Fibroblast of lung (primary cell): ENCODE results near the gene BACH1.

Experiments used
- CTCF ChIP-seq, 2 donors: IDR thresholded peaks in 1 of 2; conservative IDR thresholded peaks in 1 of 2; 1 replicate in 1 of 2; 2 replicates in 1 of 2; pipeline ENCODE4 v1.5.1; 2011 to 2012; ENCODE audit warnings: low read length in 2 of 2, control low read depth in 1 of 2, inconsistent platforms in 1 of 2, low read depth in 1 of 2, mild to moderate bottlenecking in 1 of 2
- EZH2 ChIP-seq: IDR thresholded peaks from 2 replicates; pipeline ENCODE4 v1.5.1; 2012; ENCODE audit warnings: low read length, control low read depth, mild to moderate bottlenecking; ENCODE audit errors: missing control alignments

- TF ChIP-seq EZH2 = no peak
- TF ChIP-seq CTCF (conservative IDR thresholded peaks at IDR 0.05 in 1 of 2, IDR thresholded peaks at IDR 0.05 in 1 of 2; ENCODE audit: low read depth in 1 of 2, low read length in 2 of 2) = no peak
Observed at GRCh38 chr21:29377266-29377665, 78.5 kb downstream of the BACH1 start.
